ENCODE results near the gene DLGAP1. TPM values are rescaled to one million over a fixed set of nuclear protein-coding genes. Genes with fewer than 3 reads are reported as not detected.

The DLGAP1 gene
- total RNA-seq, 4 donors from 2014 or later = 0.22 to 1.5 (median 0.56) TPM

GRCh38 chr18:3679241-3679640 lies 775.9 kb downstream of the DLGAP1 start:
- Histone ChIP-seq H3K4me3 (no peak overlapping the region), H3K27me3 (peaks cover 3% of the 10 kb centered on the region), H3K4me1 (no peaks in the 10 kb centered on the region), H3K36me3 (no peaks in the 10 kb centered on the region), H3K27ac (no peak overlapping the region), H3K9me3 (no peaks in the 10 kb centered on the region)
- TF ChIP-seq CTCF (IDR thresholded peaks at IDR 0.05) (no peak), POLR2AphosphoS5 (IDR thresholded peaks at IDR 0.05) (no peak), EP300 (IDR thresholded peaks at IDR 0.05) (no peak), POLR2A (IDR thresholded peaks at IDR 0.05) (no peak)
- no peak for ATAC-seq
- WGBS, 2 donors (ENCODE audit: low coverage in 1 of 2) = 83 to 88% methylated on average over 4 to 5 of the region's 5 CpGs

- H3K27ac ChIP-seq = no peak overlapping the region
- H3K9me3 ChIP-seq = no peaks in the 10 kb centered on the region
- TF ChIP-seq POLR2AphosphoS5 (IDR thresholded peaks at IDR 0.05) (no peak), POLR2A (IDR thresholded peaks at IDR 0.05) (no peak)
- H3K4me3 ChIP-seq = no peak overlapping the region
- no peaks in the 10 kb centered on the region for H3K4me1 ChIP-seq
- ATAC-seq = no peak
- 90 to 93% methylated on average over 7 to 8 of the region's 8 CpGs for WGBS, 2 donors (ENCODE audit: low coverage in 1 of 2)
- no peaks in the 10 kb centered on the region for H3K36me3 ChIP-seq
- peaks cover 3% of the 10 kb centered on the region for H3K27me3 ChIP-seq
These were observed 779.1 kb downstream of the DLGAP1 start for GRCh38 chr18:3675994-3676393.

GRCh38 chr18:3675446-3675845 lies 779.7 kb downstream of the DLGAP1 start:
- no peak overlapping the region for H3K27ac ChIP-seq
- H3K36me3 ChIP-seq = no peaks in the 10 kb centered on the region
- TF ChIP-seq EP300 (IDR thresholded peaks at IDR 0.05) = no peak
- no peak for ATAC-seq
- H3K4me3 ChIP-seq = no peak overlapping the region
- no peaks in the 10 kb centered on the region for H3K9me3 ChIP-seq
- H3K4me1 ChIP-seq = no peaks in the 10 kb centered on the region
- H3K27me3 ChIP-seq = peaks cover 3% of the 10 kb centered on the region
- WGBS, 2 donors (ENCODE audit: low coverage in 1 of 2) = 91 to 100% methylated on average over 1 to 3 of the region's 3 CpGs

GRCh38 chr18:3671176-3671575 lies 783.9 kb downstream of the DLGAP1 start:
- no peak for TF ChIP-seq POLR2AphosphoS5 (IDR thresholded peaks at IDR 0.05)
- Histone ChIP-seq H3K4me3 (no peak overlapping the region), H3K36me3 (no peaks in the 10 kb centered on the region), H3K9me3 (no peaks in the 10 kb centered on the region), H3K4me1 (peaks cover 0 to 3% (median 0%) of the 10 kb centered on the region in 3 donors), H3K27ac (no peak overlapping the region), H3K27me3 (no peaks in the 10 kb centered on the region)
- WGBS, 2 donors (ENCODE audit: low coverage in 1 of 2) = 50 to 80% methylated on average over 1 of the region's 2 CpGs
- ATAC-seq = no peak

- H3K27me3 ChIP-seq = no peaks in the 10 kb centered on the region
- no peaks in the 10 kb centered on the region for H3K36me3 ChIP-seq
- H3K4me1 ChIP-seq = peaks cover 0 to 14% (median 0%) of the 10 kb centered on the region in 3 donors
- no peak overlapping the region for H3K27ac ChIP-seq
- H3K9me3 ChIP-seq = no peaks in the 10 kb centered on the region
- WGBS, 2 donors (ENCODE audit: low coverage in 1 of 2) = 90 to 95% methylated on average over 12 to 16 of the region's 17 CpGs
- TF ChIP-seq CTCF (IDR thresholded peaks at IDR 0.05) (no peak), POLR2A (IDR thresholded peaks at IDR 0.05) (no peak), POLR2AphosphoS5 (IDR thresholded peaks at IDR 0.05) (no peak), EP300 (IDR thresholded peaks at IDR 0.05) (no peak)
- no peak overlapping the region for H3K4me3 ChIP-seq
- ATAC-seq = no peak
These were observed 785.7 kb downstream of the DLGAP1 start for GRCh38 chr18:3669376-3669775.

- TF ChIP-seq POLR2A (IDR thresholded peaks at IDR 0.05) = no peak
- no peak for TF ChIP-seq CTCF (IDR thresholded peaks at IDR 0.05)
- no peak for TF ChIP-seq POLR2AphosphoS5 (IDR thresholded peaks at IDR 0.05)
- no peak for TF ChIP-seq EP300 (IDR thresholded peaks at IDR 0.05)
- Histone ChIP-seq H3K4me1 (peaks cover 0 to 14% (median 0%) of the 10 kb centered on the region in 3 donors), H3K4me3 (no peak overlapping the region), H3K27ac (no peak overlapping the region), H3K9me3 (no peaks in the 10 kb centered on the region), H3K36me3 (no peaks in the 10 kb centered on the region), H3K27me3 (no peaks in the 10 kb centered on the region)
- no peak for ATAC-seq
- 74 to 79% methylated on average over 6 to 7 of the region's 8 CpGs for WGBS, 2 donors (ENCODE audit: low coverage in 1 of 2)
These were observed 787.6 kb downstream of the DLGAP1 start for GRCh38 chr18:3667255-3668137.

Data from gastroesophageal sphincter (tissue), 4 donors.